ENCODE measurements around the gene ZNF831.

Gene ZNF831

DNA sequence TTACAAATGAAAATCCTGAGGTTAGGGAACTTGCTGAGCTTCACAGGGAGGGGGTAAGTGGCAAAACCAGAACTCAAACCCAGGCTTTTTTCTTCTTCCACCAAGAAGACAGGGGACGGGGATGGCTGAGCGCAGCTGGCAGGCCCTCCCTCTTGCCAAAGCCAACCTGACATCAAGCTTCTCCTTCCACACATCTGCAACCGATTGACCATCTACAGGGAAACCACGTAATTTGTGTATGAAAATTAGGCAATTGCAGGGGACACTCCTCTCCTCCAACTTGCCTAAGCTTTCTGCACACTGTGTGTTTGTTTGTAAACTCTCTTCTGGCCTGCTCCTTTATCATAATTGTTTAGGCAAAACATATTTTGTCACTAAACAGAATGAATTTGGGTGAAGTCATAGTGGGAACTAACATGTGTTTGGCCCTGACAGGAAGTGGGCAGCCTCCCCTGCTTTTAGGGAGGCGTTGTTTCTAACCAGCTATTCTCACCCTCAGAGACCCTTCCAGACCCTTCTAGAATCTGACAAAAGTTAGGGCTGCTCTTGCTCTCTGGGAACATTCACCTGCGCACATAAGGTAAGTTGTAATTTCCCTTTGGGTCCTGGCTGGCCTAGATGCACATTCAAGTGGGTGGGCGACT, 18.9 kb downstream of the ZNF831 start:
- no peak for DNase-seq

DNA sequence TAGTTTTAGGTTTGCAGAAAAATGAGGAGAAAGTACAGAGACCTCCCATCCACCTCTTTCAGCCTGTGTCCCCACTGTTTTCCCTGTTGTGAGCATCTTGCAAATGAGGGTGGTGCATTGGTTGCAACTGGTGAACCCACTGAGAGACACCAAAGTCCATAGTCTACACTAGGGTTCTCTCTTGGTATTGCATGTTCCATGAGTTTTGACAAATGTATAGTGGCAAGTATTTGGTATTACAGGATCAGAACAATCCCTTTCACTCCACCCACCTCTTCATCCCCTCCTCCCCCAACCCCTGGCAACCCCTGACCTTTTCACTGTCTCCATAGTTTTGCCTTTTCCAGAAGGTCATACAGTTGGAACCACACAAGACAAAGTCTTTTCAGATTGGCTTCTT, 20.1 kb downstream of the ZNF831 start:
- no peak for DNase-seq

DNA sequence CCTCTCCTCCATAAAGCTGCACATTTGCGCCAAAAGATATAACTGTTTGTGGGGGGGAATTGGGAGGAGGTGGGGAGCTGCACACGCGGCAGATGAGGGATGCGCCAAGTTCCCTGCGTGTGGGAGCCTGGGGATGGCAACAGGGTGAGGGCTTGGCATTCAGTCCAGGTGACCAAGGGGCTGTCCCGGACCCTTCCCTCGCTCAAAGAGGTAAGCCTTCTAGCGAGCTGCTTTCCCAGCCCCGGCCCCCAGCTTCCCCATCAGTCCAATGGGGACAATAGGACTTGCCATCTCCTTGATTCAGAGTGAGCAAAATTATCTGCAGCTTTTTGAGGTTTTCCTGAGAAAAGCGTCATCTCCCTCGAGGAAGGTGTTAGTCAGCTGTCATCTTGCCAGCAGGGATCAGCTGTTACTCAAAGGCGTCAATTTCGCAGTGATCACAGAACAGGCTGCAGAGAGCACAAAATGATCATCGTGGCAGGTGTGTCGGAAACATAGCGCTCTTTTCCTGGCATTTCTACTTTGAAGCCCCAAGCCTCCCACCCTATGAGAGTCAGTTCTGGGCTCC, 21.3 kb downstream of the ZNF831 start:
- DNase-seq = no peak

DNA sequence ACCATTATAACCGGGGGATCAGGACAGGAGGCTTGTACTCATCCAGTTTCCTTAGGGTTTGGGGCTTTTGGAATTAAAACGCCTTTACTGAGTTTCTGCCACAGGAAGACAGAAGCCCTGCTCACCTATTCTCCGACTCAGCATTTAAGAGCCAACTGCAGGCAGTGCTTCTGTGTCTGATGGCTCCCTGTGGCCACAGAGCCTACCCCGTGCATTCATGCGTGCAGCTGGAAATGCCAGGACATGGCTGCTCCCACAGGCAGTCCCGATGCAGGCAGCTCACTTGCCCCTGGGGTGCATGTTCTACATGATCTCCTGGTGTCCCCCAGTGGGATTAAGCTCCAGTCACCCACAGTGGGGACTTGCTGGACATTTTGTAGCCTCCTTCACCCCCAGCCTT, 22.2 kb downstream of the ZNF831 start:
- DNase-seq = no peak

DNA sequence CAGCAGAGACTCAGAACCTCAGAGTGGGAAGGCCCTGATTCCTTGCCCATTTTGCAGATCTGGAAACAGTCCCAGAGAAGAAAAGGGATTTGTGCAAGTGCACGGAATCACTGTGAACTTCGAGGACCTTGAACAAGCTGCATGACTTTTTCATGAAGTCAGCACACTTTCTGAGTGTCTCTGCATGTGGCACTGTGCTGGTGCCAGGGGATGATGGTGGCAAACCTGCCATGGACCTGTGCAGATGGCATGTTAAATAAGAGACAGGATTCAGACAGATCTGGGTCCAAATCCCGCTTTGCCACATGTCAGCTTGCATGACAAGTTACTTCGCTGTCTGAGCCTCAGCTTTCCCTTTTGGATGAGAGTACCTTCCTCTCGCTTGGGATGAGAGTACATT, 26.8 kb downstream of the ZNF831 start:
- DNase-seq = no peak

DNA sequence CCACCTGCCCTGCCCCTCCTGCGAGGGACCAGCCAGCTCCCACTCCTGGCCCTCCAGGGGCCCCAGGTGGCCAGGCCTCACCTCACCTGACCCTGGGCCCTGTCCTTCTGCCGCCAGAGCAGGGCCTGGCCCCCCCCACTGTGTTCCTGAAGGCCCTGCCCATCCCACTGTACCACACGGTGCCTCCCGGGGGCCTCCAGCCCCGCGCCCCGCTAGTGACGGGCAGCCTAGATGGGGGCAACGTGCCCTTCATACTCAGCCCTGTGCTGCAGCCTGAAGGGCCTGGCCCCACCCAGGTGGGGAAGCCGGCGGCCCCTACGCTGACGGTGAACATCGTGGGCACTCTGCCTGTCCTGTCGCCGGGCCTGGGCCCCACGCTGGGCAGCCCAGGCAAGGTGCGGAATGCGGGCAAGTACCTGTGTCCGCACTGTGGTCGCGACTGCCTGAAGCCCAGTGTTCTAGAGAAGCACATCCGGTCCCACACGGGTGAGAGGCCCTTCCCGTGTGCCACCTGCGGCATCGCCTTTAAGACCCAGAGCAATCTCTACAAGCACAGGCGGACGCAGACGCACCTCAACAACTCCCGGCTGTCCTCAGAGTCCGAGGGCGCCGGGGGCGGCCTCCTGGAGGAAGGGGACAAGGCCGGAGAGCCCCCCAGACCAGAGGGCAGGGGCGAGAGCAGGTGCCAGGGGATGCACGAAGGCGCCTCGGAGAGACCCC, 27.6 kb downstream of the ZNF831 start:
- DNase-seq = no peak

DNA sequence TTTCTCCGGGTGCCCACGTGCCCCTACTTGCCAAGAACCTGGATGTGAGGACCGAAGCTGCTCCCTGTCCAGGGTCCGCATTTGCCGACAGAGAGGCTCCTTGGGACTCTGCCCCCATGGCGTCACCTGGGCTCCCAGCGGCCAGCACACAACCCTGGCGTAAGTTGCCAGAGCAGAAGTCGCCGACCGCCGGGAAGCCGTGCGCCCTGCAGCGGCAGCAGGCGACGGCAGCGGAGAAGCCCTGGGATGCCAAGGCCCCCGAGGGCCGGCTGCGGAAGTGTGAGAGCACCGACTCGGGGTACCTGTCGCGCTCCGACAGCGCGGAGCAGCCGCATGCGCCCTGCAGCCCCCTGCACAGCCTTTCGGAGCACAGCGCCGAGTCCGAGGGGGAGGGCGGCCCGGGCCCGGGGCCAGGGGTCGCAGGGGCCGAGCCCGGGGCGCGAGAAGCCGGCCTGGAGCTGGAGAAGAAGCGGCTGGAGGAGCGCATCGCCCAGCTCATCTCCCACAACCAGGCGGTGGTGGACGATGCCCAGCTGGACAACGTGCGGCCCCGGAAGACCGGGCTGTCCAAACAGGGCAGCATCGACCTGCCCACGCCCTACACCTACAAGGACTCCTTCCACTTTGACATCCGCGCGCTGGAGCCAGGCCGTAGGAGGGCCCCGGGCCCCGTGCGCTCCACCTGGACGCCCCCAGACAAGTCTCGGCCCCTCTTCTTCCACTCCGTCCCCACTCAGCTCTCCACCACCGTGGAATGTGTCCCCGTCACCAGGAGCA, 28.3 kb downstream of the ZNF831 start:
- DNase-seq = no peak

DNA sequence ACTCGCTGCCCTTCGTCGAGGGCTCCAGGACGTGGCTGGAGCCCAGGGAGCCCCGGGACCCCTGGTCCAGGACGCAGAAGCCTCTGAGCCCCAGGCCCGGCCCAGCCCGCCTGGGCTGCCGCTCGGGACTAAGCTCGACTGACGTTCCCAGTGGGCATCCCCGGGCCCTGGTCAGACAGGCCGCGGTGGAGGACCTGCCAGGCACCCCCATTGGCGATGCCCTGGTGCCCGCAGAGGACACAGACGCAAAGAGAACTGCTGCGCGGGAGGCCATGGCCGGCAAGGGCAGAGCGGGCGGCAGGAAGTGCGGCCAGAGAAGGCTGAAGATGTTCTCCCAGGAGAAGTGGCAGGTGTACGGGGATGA, 28.9 kb downstream of the ZNF831 start:
- no peak for DNase-seq

DNA sequence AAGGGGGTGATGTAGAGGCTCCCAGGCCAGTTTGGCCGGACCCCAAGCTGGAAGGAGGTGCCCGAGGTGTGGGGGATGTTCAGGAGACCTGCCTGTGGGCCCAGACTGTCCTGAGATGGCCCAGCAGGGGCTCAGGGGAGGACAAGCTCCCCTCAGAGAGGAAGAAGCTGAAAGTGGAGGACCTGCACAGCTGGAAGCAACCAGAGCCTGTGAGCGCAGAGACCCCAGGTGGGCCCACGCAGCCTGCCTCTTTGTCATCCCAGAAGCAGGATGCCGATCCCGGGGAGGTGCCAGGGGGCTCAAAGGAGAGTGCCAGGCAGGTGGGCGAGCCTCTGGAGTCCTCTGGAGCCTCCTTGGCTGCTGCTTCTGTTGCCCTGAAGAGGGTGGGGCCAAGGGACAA, 29.7 kb downstream of the ZNF831 start:
- DNase-seq = no peak

DNA sequence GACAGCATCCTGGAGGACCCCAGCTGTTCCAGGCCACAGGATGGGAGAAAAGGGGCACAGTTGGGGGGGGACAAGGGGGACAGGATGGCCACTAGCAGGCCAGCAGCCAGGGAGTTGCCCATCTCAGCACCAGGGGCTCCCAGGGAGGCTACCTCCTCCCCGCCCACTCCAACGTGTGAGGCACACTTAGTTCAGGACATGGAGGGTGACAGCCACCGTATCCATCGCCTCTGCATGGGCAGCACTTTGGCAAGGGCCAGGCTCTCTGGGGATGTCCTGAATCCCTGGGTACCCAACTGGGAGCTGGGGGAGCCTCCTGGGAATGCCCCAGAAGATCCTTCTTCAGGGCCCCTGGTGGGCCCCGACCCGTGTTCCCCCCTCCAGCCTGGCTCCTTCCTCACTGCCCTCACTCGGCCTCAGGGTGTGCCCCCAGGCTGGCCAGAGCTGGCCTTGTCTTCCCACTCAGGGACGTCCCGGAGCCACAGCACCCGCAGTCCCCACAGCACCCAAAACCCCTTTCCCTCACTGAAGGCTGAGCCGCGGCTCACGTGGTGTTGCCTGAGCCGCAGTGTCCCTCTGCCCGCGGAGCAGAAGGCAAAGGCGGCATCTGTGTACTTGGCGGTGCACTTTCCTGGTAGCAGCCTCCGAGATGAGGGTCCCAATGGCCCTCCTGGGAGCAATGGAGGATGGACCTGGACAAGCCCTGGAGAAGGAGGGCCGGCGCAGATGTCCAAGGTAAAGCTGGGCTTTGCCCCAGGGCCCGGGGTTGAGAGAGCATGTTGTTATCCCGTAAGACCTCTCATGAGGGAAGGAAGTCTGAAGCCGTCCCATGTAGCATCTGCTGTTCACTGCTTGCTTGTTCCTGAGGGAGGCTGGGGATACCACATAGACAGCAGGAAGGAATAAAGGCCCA, 30.7 kb downstream of the ZNF831 start:
- DNase-seq = no peak

DNA sequence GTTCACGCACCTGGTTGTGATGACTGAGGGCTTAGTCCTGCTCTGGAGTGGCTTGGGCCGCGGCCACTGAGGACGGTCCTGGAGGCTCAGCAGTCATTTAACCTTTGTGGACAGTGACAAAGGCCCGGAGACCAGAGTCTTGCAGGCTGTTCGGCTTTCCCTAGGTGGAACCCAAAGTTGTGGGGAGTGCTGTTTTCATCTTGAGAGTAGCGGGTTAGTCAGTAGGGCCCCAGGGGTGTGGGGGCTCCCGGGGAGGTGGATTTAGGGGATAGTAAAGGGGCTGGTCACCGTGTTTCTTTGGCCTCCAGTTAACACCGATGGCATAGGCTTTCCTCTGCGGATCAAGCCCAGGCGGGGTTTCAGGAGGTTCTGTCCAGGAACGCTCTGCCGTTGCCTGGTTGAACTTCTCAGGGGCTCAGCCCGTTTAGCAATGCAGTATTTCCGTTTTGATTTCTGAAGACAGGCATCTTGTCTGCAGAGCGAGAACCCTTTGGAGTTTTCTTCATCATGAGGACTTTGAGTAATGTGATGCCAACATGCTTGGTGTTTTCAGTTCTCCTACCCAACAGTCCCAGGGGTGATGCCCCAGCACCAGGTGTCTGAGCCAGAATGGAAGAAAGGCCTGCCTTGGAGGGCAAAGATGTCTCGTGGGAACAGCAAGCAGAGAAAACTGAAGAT, 31.8 kb downstream of the ZNF831 start:
- no peak for DNase-seq

DNA sequence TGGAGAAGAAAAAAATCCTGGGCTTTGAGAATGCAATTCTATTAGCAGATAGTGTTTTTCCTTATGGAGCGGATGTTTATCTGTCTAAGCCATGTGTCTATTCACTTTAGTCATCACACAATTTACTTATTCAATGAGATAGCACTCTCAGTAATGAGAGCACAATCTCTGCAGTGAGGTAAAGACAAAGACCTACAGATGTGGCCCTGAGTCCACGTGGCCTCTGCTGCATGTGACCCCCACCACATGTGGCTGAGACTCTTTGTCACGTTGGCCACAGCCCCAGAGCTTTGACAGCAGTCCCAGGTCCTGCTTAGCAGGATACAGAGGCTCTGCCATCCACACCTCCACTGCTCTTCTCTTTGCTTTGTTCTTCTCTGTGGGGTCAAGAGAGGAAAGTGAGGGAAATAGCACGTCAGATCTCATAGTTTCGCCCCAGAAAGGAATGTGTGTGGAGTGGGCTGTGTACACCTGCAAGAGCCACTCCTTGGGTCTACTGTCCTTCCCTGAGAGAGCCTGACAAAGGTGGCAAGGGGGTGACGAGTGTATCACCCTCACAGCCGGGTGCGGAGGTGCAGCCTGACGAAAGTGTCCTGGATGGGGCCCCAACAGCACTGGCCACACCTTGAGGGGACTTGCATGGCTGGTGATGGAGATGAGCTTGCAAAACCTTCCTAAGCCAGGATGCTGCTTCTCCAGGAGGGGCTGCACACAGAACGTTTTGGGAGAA, 40.7 kb downstream of the ZNF831 start:
- DNase-seq = no peak

DNA sequence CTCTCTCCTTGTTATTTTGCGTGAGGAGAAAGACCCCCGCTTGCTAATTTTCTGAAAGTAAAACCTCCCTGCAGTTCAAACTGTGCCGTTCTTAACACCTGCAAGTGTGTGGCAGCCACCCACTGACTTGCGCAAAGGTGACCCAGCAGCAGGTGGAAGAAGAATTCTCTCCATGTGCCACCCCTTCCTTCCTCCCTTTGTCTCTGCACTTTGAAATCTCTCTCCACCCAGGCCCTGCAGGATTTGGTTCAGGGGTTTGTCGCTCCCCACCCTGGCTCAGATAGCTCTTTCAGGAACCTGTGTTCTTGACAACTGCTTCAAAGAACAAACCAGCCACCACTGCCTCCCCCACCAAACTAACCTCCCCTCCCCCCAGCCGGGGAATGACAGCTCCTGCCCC, 41.4 kb downstream of the ZNF831 start:
- DNase-seq = no peak

DNA sequence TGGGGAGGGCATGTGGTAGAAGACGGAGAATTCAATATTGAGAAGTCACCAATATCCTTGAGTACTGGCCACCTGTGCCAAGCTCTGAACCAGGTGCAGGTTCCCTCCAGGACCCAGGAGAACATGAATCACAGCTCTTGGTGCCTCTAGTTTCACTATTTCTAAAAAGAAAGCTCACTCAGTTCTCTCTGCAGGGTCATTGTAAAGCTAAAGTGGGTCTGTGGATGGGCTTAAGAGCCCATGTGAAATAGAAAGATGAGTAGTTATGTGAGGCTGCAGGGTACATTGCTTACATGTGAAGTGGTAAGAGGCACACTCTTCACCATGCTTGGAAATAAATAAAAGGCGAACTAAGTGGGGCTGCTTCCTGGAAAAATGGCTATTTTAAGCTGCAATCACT, 43.6 kb downstream of the ZNF831 start:
- no peak for DNase-seq

DNA sequence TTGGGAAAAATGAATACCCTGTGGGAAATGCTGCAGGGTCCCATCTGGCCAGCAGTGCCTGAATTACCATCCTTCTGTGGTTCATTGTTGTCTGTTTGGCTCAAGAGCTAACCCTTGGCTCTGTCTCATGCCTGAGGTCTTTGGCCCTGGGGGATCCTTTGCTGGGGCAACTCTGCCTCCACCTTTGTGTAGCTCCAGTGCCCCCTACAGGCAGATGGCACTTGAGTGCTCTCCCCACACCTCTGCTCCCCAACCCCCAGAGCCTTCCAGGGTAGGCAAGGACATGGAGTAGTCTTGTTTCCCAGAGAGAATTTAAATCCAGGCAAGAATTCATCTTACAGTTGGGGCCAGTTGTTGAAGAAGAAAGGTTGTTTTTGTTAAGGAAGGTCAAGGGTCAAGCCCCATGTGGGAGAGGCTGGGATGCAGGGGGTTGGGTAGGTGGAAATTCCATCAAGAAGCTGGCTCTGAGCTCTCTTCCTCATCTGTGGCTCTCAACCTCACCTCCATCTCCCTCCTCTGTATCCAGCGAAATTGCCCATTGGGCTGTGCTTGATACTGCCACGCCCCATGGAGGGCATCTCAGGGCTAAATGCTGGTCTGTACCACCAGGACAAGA, 44.2 kb downstream of the ZNF831 start:
- no peak for DNase-seq

DNA sequence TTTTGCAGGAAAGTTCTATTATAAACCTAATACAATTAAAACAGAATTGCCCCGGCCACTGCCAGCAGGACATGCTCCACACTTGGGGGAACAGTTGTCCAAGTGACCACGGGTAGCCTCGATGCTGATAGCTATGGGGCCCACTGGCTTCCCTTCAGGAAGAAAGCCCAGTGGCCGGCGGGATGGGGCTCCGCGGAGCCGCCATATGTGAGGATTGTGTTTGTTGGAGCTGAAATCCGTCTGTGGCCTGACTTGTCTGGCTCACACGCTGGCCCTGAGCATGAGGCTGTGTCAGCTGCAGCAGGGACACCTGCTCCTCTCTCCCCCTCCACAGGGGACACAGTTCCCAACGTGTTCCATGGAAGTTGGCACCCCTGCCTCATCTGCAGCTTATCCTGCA, 46.6 kb downstream of the ZNF831 start:
- DNase-seq = no peak

DNA sequence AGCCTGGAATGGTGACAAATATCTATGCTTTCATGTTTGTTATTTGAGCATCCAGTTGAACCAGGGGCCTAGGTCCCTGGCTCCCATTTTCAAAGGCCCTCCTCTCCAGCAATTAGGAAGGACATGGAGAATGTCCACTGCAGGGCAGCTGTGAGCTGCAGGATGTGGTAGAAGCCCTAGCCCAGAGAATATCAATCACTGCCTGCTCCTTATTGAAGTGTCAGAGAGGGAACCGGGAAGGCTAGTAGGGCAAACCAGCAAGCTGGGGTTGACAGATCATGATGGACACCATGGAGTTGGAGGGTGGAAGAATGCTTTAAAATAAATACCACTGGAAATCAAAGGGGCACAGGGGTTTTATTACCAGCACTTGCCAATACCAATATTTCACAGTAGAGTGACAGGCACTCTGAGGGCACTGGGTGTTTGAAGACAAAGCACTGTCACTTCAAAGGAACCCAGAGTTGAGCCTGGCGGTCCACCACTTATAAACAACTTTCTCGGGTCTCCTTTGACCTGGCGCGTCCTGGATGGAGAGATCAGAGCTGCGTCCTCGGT, 47.7 kb downstream of the ZNF831 start:
- no peak for DNase-seq

DNA sequence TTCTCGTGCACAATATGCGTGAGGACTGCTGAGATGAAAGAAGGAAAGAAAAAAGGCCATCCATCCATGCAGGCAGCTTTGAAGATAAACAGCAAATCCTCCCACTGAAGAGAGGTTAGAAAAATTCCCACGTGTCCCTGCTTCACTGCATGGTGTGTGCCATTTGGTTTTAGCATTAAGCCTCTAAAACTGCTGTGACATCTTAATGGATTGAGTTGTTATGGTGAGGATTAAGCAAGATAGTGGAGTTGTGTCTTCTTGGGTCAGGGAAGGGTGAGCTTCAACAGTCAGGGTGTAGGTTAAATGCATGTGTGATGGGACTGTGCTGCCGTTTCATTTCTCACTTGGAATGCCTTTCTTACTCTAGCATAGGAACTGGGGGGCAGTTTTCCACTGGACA, 50.5 kb downstream of the ZNF831 start:
- no peak for DNase-seq

DNA sequence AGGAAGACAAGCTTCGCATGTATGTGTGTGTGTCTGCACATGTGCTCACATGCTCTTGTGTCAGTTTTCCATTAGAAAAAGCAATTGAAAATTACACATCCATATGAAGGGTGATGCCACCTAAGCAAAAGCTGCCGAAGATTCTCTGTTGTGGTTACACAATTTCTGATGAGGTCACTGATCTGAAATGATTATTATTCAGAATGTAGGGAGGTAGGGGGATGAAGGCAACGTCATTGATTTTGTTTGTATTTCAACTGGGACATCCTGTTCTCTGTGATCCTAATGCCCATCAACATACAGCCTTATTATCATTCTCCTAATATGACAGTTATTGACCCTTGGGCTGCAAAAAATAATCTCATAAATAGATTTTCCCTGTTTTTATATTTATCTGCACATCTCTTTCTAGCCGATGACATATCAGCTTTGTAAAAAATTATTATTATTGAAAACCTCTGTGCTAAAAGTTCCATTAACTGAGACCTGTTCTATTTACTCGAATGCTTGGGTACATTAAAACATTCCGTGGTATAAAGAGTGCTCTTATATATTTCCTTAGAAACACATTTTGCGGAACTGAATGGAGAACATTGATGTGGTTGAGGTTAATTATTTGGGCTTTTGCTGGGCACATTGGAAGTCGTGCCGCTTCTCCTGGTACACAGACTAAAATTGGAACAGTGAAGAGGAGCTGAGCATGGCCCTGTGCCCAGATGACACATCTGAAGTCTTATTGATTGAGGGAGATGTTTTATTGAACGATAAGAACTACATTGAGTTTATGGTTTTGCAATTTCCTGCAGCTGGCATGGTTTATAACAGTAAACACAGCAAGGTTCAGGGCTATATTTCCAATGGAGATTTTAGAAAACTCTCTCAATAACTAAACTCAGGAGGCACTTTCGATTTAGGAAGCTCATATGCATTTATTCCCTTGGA, 51.3 kb downstream of the ZNF831 start:
- DNase-seq = no peak
